RWPE2 (cell line): ENCODE data around the gene KRT4.

Experiments used
- ATAC-seq: fragments of 200-7000 bp; cut with Tn5 transposase; 3 replicates; pipeline ENCODE4 v1.9.1; 2021; ENCODE audit warnings: low read depth
- DNase-seq: peaks from one replicate; pipeline ENCODE4 v3.0.0-alpha.2; 2020; ENCODE audit warnings: low spot score
- H3K27ac ChIP-seq: fragments of 450-650 bp; 2 replicates; pipeline ENCODE4 v1.5.1; 2017; ENCODE audit warnings: mild to moderate bottlenecking; ENCODE audit not compliant: poor library complexity, severe bottlenecking
- H3K27me3 ChIP-seq: fragments of 250-450 bp; sonication (Bioruptor Pico); 2 replicates; pipeline ENCODE4 v1.5.1; 2021; ENCODE audit warnings: mild to moderate bottlenecking, moderate library complexity; ENCODE audit not compliant: insufficient read depth, poor library complexity, severe bottlenecking
- H3K36me3 ChIP-seq: fragments of 250-450 bp; sonication (Bioruptor Pico); 2 replicates; pipeline ENCODE4 v1.5.1; 2020; ENCODE audit warnings: low read depth, mild to moderate bottlenecking, moderate library complexity
- H3K4me1 ChIP-seq: fragments of 250-450 bp; sonication (Bioruptor Pico); 2 replicates; pipeline ENCODE4 v1.5.1; 2021; ENCODE audit warnings: mild to moderate bottlenecking, moderate library complexity; ENCODE audit not compliant: insufficient read depth, poor library complexity, severe bottlenecking
- H3K4me3 ChIP-seq: fragments of 250-450 bp; sonication (Bioruptor Pico); 2 replicates; pipeline ENCODE4 v1.5.1; 2021; ENCODE audit warnings: mild to moderate bottlenecking, moderate library complexity; ENCODE audit not compliant: severe bottlenecking
- H3K9me3 ChIP-seq: fragments of 250-450 bp; sonication (Bioruptor Pico); 2 replicates; pipeline ENCODE4 v1.5.1; 2021; ENCODE audit warnings: mild to moderate bottlenecking, moderate library complexity; ENCODE audit not compliant: severe bottlenecking
- CTCF ChIP-seq: fragments of 450-650 bp; IDR thresholded peaks from one replicate; pipeline ENCODE4 v1.5.1; 2017; ENCODE audit warnings: mild to moderate bottlenecking, moderate library complexity; ENCODE audit not compliant: poor library complexity, severe bottlenecking

The KRT4 gene

GRCh38 chr12:52820521-52820920, 6.6 kb upstream of the KRT4 start:
- H3K27ac ChIP-seq: no peak overlapping the region
- H3K4me3 ChIP-seq: no peak overlapping the region
- no peaks in the 10 kb centered on the region for H3K4me1 ChIP-seq
- ATAC-seq (no peak), DNase-seq (no peak)
- TF ChIP-seq CTCF: no peak
- no peaks in the 10 kb centered on the region for H3K27me3 ChIP-seq
- no peaks in the 10 kb centered on the region for H3K9me3 ChIP-seq
- H3K36me3 ChIP-seq: no peaks in the 10 kb centered on the region

GRCh38 chr12:52819731-52820510, 6.0 kb upstream of the KRT4 start:
- H3K36me3 ChIP-seq: no peaks in the 10 kb centered on the region
- no peak overlapping the region for H3K4me3 ChIP-seq
- H3K27ac ChIP-seq: no peak overlapping the region
- DNase-seq (no peak), ATAC-seq (no peak)
- H3K27me3 ChIP-seq: no peaks in the 10 kb centered on the region
- H3K4me1 ChIP-seq: no peaks in the 10 kb centered on the region
- H3K9me3 ChIP-seq: no peaks in the 10 kb centered on the region
- no peak for TF ChIP-seq CTCF

- Histone ChIP-seq H3K4me1 (no peaks in the 10 kb centered on the region), H3K9me3 (no peaks in the 10 kb centered on the region), H3K27ac (no peak overlapping the region), H3K4me3 (no peak overlapping the region), H3K27me3 (no peaks in the 10 kb centered on the region), H3K36me3 (no peaks in the 10 kb centered on the region)
- ATAC-seq (no peak), DNase-seq (no peak)
- no peak for TF ChIP-seq CTCF
Observed at GRCh38 chr12:52818887-52819420, 5.0 kb upstream of the KRT4 start.

- no peaks in the 10 kb centered on the region for H3K36me3 ChIP-seq
- no peak for ATAC-seq
- TF ChIP-seq CTCF: no peak
- no peak for DNase-seq
- H3K27me3 ChIP-seq: no peaks in the 10 kb centered on the region
- no peaks in the 10 kb centered on the region for H3K9me3 ChIP-seq
- H3K4me1 ChIP-seq: no peaks in the 10 kb centered on the region
- no peak overlapping the region for H3K27ac ChIP-seq
- H3K4me3 ChIP-seq: no peak overlapping the region
Observed at GRCh38 chr12:52818388-52818787, 4.5 kb upstream of the KRT4 start.

- Histone ChIP-seq H3K9me3 (no peaks in the 10 kb centered on the region), H3K4me3 (no peak overlapping the region), H3K4me1 (no peaks in the 10 kb centered on the region), H3K27ac (no peak overlapping the region), H3K36me3 (no peaks in the 10 kb centered on the region), H3K27me3 (no peaks in the 10 kb centered on the region)
- no peak for TF ChIP-seq CTCF
- no peak for ATAC-seq
- no peak for DNase-seq
Observed at GRCh38 chr12:52817699-52818238, 3.9 kb upstream of the KRT4 start.
